Activated CD4-positive, alpha-beta T cell treated with anti-CD3 and anti-CD28 coated beads, Interleukin-2, amount 50 U/mL, for 24 hours (primary cell): ENCODE measurements around the gene PCNT.

Experiments
- DNase-seq, 2 donors: peaks; one replicate each; pipeline ENCODE4 v3.0.0-alpha.2; 2020; ENCODE audit warnings: low read depth in 1 of 2, low spot score in 1 of 2

The PCNT gene

DNA sequence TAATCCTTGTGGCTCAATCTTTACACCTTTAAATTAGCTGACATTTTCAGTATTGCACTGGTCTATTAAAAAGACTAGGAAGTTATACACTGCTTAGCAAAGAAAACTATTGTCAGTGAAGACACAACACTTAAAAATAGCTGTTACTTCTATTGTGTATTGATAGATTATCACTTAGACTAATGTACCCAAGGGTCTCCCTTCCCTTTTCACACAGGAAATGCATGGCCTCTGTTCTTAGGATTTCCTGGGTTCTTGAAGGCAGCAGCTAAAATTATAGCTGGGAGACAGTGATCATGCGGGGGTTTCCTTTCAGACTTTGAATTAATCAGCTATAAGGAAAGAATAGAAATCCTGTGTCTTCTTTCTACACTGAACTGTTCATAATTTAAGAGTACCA is 147.6 kb downstream of the PCNT start:
- no peak for DNase-seq

DNA sequence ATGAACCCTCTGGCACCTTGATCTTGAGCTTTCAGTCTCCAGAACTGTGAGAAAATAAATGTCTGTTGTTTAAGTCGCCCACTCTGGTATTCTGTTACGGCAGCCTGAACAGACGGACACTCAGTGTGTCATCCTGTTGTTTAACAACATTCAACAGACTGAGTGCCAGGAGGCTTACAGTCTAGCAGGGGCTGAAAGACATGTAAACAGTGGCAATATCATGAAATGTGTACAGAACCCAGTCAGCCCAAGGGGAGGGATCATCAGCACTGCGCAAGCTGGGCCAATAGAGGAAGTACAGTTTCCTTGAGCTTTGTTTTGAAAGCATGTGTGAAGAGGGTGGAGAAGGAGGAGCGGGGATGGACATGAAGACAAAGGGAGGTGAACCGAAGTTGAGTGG is 148.3 kb downstream of the PCNT start:
- DNase-seq = no peak

DNA sequence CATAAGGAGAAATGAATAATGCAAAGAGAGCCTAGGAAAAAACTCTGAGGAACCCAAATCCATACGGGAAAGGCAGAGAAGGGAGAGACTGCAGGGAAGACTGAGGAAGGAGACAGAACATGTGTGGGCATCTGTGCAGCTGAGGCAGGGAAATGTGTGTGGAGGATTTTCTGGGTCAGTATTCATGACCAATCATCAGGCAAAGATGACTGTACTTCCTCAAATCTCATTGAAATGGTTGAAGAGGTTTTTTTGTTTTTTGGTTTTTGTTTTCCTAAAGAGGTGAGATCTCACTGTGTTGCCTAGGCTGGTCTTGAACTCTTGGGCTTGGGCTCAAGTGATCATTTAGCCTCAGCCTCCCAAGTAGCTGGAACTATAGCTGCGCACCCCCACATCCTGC is 150.4 kb downstream of the PCNT start:
- no peak for DNase-seq

DNA sequence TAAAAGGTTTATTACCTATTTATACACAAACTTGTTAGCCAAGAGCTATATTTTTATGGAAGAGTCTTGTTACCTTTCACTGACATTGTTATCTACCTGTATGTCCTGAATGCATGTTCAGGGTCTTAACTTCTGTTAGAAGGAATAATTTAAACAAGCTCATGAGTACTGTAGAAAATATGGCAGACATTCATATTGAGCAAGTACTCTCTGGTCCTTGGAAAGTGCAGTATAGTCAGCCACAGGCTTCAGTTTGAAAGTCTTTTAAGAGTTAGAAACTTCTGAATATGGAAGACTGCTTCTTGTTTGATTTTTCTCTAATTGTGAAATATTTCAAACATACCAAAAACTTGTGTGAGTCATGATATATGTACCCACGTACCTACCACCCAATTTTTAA is 151.3 kb downstream of the PCNT start:
- DNase-seq = no peak

DNA sequence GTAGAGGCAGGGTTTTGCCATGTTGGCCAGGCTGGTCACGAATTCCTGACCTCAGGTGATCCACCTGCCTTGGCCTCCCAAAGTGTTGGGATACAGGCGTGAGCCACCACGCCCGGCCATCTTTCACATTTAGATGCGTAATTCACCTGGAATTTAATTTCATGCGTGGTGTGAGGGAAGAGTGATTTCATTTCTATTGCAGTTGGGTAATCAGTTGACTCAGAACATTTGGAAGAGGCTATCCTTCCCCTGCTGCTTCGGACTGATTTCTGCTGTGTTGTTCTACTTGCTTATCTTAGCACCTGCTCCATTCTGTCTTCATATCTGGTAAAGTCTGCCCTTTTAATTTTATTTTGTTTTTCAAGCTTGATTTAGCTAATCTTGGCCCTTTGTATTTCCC is 153.8 kb downstream of the PCNT start:
- DNase-seq = no peak

DNA sequence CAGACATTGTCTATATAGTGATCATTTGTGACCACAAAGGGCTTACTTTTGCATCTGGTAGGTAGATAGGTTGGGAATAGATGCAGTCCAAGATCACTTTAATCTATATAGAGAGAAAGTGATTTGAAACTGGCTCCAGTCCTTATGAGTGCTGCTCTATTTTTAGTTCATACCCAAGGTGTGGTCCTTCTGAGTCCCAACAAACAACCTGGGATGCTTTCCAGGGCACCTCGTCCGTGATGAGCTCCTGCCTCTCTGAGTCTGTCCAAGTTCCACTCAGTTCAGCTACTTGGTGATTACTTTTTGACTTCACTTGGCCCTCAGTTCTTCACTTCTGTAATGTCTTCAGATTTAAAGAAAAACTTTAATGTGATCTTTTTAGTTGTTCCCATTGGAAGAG is 155.0 kb downstream of the PCNT start:
- no peak for DNase-seq

DNA sequence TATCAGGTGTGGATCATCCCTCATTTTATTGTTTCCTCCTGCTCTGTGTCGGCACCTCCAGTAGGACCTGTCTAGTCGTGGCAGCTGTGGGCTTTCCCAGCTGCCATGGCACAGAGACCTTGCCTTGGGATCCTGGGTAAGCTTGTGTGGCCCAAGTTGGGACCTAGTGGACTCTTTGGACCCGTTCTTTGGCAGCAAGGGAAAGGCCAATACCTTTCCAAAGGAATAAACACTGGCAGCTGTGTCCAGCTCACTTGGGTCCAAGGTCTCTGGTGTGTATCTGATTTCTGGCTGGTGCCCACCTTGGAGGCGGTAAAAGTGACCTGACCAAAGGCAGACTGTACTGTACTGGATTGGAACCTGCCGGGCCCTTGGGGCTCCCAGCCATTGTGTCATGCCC is 156.5 kb downstream of the PCNT start:
- DNase-seq = no peak

DNA sequence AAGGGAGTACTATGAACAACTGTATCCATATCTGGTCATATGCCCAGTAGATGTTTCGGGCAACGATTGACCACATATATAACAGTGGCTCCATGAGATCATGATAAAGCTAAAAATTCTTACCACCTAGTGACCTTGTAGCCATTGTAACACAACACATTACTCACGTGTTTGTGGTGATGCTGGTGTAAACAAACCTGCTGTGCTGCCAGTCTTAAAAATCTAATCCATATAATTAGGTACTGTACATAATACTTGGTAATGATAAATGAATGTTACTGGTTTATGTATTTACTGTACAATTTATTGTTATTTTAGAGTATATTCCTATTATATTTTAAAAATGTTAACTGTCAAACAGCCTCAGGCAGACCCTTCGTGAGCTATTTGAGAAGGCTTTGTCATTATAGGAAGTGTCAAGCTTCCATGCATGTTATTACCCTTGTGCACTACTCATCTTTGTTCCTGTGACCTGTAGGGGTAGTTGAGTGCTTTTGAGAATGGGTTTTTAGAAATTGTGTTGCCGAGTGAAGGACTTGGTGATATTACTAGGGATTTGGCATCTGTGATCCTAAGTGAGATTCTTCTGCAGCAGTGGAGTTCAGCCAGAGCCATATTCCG is 158.4 kb downstream of the PCNT start:
- no peak for DNase-seq

DNA sequence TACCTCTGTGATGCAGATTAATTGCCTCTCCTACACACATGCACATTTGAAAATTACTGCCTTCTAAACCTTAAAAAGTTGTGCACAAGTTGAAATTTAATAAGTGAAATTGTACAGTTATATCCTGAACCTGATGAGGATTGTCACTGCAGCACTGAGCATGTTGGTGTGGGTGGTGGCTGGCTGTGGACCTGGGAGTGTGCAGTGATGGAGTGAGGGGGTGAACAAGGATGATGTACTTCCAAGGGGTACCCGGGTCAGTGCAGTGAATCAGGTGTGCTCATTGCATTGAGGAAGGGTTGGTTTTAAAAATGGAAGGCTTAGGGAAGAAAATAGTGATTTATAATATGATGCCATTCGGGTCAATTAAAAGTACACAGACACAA is 158.9 kb downstream of the PCNT start:
- no peak for DNase-seq

DNA sequence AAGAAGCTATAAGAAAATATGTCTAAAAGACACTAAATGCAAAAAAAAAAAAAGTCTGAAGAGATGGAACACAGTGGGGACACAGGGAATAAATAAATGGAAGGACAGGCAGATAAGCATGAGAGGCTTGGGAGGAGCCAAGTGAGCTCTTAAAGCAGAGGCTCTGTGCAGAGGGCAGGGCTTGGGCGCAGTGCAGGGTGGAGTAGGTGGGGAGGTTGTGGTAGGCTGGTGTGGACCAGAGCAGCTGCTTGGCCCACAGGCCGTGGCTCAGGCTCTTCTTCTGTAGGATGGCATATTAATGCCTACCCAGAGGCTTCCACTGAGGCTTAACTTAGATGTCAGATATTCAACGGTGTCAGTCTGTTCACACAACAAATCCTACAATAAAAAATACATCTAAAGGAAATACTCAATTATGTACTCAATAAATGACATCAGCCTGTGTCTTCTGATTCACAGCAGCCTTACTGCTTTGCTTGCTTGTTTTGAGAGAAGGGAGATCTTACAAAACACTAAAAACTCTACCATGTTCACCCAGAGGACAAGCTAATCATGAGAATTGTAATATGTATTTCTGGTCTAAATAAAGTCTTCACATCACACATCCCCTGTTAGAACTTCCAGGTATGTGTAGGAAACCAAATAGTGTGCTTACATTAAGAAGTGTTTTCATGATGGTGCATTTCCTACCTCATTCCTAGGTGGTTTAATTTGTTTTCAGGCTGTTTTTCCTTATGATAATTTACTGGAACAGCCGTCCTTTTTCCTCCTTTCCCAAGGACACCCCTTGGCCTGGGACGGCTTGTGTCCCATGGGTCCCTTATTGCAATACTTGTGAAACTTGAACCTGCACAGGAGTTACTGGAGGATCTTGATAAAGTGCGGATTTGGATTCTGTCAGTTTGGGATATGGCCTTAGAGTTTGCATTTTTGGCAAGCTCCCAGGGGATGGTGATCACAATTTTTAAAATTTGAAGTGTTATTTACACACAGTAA is 159.6 kb downstream of the PCNT start:
- no peak for DNase-seq

DNA sequence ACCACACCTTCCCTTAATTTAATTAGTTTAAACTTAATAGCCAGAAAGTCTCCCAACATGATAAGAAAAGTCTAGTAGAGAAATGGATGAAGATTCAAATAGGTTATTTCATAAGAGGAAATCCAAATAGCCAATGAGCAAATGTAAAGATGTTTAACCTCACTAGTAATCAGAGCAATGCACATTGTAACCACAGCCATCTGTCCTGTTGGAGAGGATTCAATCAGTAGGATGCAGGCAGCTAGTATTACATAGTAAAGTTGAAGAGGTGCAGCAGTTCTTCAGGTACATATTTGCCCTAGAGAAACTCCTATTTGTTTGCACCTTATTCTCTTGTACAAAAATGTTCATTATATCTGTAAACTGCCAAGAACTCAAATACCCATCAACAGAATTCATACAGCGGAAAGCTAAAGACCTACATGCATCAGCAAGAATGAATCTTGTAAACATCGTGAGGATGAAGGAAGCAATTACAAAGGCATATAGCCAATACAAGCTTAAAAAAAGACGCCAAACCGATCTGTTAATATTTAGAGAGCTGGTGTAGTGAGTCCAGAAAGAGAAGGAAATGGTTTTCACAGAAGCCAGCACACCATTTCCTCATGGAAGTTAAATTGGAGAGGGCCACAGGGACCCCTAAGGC is 162.6 kb downstream of the PCNT start:
- DNase-seq = no peak

DNA sequence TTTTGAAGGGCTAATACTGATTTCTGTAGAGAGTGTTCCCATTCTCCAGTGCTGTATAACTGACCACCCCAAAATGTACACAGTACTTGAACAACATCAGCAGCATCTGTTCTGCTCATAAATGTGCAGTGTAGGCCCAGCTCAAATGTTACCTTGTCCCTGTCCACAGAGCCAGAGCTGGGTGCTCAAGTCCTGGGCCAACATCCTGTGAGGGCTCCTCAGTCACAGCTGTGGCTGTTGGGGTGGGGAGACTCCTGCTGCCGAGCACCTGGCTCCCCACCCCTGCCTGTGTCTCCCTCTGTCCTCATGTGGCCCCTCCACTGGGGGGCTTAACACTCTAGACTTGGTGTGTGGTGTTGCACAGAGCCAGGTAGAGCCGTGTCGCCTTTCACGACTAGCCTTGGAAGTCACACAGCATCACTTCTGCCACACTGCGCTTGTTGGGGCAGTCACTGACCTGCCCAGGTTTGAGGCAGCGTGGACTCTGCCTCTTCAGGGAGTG is 165.3 kb downstream of the PCNT start:
- DNase-seq = no peak

DNA sequence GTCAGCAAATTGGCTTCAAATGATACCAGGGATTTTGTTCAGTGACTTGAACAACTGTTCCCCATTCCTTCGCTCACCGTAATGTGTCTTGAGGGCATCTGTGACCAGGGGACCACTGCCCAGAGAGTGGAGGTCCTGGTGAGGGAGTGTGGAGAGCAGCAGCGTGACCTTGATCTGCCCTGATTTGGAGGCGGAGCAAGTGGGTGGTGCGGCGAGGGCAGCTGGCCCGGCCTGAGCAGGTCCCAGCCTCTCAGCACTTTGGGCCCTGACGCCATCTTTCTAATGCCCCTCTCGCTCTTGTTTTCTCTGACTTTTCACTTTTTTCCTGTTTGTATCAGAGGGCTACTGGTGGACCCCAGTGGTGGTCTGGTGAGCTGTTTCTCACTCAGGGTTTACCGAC is 165.8 kb downstream of the PCNT start:
- DNase-seq = no peak

DNA sequence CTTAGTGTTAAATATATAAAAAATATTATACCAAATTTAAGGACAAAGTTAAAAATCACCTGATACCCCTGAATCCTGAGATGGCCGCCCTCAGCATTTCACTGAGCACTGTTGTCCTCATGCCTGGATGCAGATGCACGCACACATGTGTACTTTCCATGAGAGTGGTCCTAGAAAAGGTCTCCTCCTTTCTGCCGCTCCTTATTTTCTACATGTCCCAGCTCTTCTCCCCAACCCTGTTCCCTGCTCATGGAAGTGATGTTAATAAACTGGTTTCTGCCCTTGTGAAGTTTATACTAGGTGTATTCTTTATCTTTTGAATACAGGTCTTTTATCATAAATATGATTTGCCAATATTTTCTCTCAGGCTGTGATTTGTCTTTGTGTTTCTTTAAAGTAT is 167.6 kb downstream of the PCNT start:
- DNase-seq = no peak

DNA sequence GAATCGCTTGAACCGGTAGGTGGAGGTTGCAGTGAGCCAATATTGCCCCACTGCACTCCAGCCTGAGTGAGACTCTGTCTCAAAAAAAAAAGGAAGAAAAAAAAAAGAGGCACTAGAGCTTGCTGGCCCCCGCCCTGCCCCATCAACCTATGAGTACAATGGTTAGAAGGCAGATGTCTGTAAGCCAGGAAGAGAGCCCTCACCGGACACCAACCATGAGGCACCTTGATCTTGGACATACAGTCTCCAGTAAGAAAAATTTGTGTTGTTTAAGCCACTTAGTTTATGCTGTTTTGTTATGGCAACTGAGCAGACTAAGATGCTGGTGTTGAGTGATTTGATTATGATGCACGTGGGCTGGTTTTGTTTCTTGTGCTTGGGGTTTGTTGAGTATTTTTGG is 168.9 kb downstream of the PCNT start:
- no peak for DNase-seq

DNA sequence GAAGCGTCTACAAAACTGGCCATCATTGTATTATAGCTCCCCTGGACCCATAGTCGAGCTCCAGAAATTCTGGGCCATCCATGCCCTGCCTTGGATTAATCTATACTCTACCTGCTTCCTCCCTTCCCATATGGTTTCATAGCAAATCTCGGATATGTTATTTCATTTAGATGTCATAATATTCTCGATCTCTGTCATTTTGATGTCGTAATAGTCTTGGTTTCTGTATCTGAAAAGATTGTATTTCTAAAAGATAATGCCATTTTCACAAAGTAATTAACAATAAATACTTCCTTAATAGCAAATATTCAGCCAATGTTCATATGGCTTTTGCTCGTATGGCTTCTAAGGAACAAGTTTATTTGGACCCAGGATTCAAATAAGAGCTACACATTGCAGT is 169.9 kb downstream of the PCNT start:
- no peak for DNase-seq
